NCI-H446 treated with DMSO at 0.1 percent for 48 hours (cell line): Measurements from ENCODE around the gene GNAI1.

ENCODE experiments used
- DNase-seq: peaks from one replicate; lab custom pipeline; 2025; lab: John Stamatoyannopoulos, UW

Gene GNAI1

GRCh38 chr7:80159802-80160201 lies 25.2 kb downstream of the GNAI1 start:
- no peak for DNase-seq

GRCh38 chr7:80161466-80161865 lies 26.8 kb downstream of the GNAI1 start:
- DNase-seq, result no peak

GRCh38 chr7:80165177-80165576 lies 30.5 kb downstream of the GNAI1 start:
- no peak for DNase-seq

- no peak for DNase-seq
These were observed 35.8 kb downstream of the GNAI1 start for GRCh38 chr7:80170445-80170844.

GRCh38 chr7:80172387-80172786 lies 37.8 kb downstream of the GNAI1 start:
- DNase-seq, result no peak

- DNase-seq, result no peak
These were observed 41.1 kb downstream of the GNAI1 start for GRCh38 chr7:80175744-80176143.

- no peak for DNase-seq
These were observed 46.8 kb downstream of the GNAI1 start for GRCh38 chr7:80181411-80181810.

- DNase-seq, result no peak
These were observed 48.1 kb downstream of the GNAI1 start for GRCh38 chr7:80182630-80183276.

GRCh38 chr7:80183351-80183750 lies 48.7 kb downstream of the GNAI1 start:
- DNase-seq, result no peak

GRCh38 chr7:80183900-80184685 lies 49.5 kb downstream of the GNAI1 start:
- no peak for DNase-seq

- DNase-seq, result no peak
These were observed 50.1 kb downstream of the GNAI1 start for GRCh38 chr7:80184693-80185092.

- no peak for DNase-seq
These were observed 50.9 kb downstream of the GNAI1 start for GRCh38 chr7:80185571-80185970.

GRCh38 chr7:80186721-80187120 lies 52.1 kb downstream of the GNAI1 start:
- DNase-seq, result peak; percentile 22

- no peak for DNase-seq
These were observed 52.6 kb downstream of the GNAI1 start for GRCh38 chr7:80187279-80187678.

GRCh38 chr7:80187727-80188126 lies 53.1 kb downstream of the GNAI1 start:
- no peak for DNase-seq

GRCh38 chr7:80189638-80190037 lies 55.0 kb downstream of the GNAI1 start:
- DNase-seq, result no peak

GRCh38 chr7:80197627-80198026 lies 63.0 kb downstream of the GNAI1 start:
- no peak for DNase-seq

GRCh38 chr7:80199051-80199450 lies 64.4 kb downstream of the GNAI1 start:
- no peak for DNase-seq

- DNase-seq, result no peak
These were observed 69.8 kb downstream of the GNAI1 start for GRCh38 chr7:80204454-80204853.

- no peak for DNase-seq
These were observed 70.3 kb downstream of the GNAI1 start for GRCh38 chr7:80204919-80205318.

GRCh38 chr7:80206763-80207162 lies 72.1 kb downstream of the GNAI1 start:
- DNase-seq, result no peak

GRCh38 chr7:80207501-80207900 lies 72.9 kb downstream of the GNAI1 start:
- no peak for DNase-seq

- no peak for DNase-seq
These were observed 74.1 kb downstream of the GNAI1 start for GRCh38 chr7:80208700-80209099.

GRCh38 chr7:80210400-80210799 lies 75.8 kb downstream of the GNAI1 start:
- DNase-seq, result no peak
